HG03460 (cell line): ENCODE measurements around the gene PKD1L1.

ENCODE experiments used
- ATAC-seq: cut with Tn5 transposase; IDR thresholded peaks from one replicate; pipeline ENCODE4 v1.9.1; 2021; ENCODE audit not compliant: unreplicated experiment

PKD1L1 gene

DNA sequence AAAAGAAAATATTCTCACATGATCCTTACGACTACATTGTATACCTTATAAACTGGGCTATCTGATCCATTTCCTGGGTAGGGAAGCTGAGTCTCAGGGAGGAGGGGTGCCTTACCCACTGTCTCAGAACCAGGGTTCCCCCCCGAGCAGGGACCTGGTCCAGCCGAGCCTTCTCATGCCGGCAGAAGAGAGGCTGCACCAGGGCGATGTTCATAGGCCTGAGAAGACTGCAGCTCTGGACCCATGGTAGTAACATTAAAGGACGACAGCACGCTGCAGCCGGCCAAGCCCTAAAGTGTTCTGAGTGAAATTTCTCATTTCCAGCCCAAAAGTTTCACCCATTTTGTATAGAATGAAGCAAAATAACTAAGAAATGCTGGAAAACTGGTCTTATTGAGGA lies 203.4 kb downstream of the PKD1L1 start:
- ATAC-seq, result no peak

DNA sequence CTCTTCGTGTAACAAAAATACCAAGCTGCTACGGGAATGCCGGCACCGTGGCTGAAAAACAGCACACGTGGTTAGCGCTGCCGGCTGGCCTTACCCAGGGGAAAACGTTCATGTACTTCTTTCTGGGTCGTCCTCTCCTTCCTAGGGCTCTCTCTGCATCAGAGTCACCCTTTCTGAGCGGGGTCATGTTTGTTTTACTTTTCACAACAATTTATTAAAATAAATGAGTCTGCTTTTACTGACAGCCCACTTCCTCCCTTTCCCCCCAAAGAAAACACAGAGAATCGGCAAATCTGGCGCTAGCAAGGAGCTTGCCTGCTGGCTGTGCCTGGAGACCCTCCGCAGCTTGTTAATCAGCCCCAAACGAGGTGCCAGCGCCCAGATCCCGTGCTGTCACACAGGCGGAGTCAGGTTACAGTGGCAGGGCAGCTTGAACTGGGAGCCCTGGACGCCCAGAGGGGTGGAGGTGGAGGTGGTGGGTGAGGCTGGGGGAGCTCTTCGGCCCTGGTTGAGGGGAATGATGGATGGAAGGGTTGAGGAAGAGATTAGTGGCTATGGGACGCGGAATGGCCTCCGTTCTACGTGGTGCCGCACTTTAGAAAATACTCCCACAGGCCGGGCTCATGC lies 204.2 kb downstream of the PKD1L1 start:
- no peak for ATAC-seq

DNA sequence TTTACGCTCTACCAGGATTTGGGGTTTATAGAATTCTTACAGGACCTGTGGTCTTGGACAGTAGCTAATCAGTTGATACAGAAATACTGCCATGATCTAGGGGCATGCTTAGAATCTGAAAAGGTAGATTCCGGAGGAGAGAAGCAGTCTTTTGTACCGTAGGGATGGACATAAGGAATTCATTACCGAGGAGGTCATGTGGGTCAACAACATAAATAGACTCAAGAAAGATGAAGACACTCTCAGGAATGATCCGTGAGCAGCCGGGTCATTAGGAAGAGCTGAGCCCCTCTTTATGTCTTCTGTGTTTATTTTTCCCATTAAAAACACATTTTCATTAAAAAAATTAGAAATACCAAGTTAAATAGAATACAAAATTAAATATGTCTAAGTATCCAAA lies 206.3 kb downstream of the PKD1L1 start:
- no peak for ATAC-seq

DNA sequence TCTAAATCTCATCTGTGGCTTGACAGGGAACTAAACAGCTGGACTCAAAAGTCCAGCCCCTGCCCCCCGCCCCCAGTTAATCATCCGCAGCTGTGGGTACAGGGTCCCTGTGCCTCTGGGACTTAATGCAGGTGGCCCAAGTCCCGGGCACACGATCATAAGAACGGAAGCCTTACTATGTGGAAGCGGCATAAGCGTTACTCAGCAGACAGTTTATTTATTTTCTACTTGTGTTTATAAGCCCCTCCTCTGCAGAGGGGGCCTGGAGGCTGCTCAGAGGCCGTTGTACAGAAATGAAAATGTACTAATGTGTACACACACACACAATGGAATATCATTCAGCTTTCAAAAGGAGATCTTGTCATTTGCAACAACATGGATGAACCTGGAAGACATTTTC lies 208.4 kb downstream of the PKD1L1 start:
- ATAC-seq, result no peak

DNA sequence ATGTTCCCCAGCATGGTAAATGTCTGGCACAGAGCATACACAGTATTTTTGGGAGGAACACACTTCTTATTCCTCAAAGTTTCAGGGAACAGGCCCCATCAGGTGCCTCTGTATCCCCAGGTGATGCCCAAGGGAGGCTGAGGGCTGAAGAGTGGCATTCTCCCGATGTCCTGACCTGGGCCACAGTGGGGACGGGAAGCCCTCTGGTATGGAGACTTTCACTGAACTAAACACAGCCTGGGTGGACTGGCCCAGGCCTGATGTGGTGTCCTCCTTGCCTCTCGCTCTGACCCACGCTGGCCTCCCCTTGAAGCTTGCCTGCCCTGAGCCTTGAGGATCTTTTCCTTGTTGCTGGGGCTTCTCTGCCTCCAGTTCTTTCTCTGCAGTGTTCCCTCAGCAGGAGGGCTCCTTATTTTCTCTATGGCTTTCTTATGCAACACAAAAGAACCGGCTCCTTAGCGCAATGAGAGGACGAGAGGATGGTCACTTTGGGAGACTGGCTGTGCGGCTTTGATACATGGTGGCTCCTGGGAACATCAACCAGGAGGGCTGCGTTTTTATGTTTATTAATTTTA lies 208.9 kb downstream of the PKD1L1 start:
- no peak for ATAC-seq

DNA sequence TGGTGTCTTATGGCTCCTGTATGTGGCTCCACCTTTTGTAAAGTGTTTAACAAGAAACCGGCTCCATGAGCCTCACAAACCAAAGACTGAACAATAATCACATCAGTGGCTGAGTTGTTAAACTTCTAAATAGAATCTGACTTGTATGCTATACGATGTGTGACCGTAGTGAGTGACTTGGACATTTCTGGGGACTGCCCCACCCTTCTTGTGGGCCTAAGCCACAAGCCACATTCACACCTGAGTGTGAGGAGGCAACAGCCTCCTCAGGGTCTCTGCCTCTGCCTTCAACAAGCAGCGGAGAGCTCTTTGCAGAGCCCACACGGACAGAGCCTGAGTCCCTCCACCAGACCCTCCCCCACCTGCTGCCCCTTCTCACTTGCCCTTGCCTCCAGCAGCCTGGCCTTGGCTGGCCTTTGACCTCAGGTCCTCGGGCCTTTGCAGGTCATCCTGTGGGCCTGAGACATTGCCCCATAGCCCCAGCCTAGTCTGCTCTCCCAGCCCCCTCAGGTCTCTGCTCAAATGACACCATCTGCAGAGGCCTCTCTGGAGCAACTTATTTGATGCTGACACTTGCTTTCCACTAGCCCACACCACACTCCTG lies 209.6 kb downstream of the PKD1L1 start:
- ATAC-seq, result no peak

DNA sequence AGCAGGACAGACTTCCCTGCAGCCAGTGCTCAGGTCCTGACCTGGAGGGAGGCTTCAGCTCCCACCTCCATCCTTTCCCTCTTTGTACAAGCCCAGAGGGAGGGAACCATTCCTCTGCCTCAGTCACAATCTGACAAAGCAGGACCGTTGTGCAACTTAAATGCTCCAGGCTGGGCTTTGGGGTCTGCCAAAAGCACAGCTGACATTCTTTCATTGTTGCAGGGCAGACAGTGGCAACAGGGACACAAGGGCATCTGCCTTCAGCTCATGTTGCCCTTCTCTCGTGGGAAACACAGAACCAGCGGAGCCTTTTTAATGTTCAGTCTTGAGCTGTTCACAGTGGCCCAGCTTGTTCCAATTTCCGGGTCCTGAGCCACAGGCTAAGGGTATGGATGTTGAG lies 210.7 kb downstream of the PKD1L1 start:
- ATAC-seq, result no peak

DNA sequence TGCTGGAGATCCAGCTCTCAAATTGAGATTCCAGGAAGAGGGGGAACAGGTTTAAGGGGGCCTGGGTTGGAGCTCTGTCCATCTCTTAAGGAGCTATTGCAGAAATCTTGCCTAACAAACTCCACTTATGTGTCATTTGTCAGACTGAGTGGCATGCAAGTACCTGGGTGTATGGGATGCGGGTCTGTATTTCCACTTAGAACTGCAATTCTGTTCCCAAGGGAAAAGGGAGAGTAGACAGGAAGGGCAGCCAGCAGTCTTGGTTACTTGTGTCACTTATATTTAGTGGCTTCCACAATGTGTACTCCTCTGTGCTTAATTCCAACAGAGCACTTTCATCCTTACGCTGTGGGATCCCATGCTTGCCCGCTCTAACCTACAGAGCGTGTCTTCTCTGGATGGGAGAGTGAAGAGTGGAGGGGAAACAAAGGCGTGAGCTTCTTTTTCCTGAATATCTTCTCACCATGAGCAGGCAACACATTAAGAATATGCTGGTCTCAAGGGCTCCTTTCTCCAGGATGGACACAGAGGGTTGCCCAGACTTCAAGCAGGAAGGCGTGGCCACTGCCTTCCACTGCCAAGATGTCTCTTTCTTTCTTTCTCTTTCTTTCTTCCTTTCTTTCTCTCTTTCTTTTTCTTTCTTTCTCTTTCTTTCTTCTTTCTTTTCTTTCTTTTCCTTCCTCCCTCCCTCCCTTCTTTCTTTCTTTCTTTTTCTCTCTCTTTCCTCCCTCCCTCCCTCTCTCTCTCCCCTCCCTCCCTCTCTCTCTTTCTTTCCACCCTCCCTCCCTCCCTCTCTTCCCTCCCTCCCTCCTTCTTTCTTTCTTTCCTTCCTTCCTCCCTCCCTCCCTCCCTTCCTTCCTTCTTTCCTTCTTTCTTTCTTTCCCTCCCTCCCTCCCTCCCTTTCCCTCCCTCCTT lies 212.6 kb downstream of the PKD1L1 start:
- ATAC-seq, result no peak

DNA sequence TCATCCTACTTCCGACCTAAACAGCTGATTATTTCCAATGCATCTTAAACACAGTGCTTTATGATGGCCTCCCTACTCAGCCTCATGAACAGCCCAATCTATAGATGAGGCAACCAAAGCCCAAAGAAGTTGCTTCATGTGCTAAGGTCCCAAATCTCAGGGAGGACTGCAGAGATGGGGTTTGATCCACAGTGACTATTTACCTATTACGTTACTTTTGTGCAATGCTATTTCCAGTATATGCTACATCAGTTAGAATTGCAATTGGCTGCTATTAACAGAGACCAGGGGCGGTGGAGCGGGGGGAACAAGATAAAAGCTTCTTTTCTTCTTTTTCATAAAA lies 213.3 kb downstream of the PKD1L1 start:
- no peak for ATAC-seq

DNA sequence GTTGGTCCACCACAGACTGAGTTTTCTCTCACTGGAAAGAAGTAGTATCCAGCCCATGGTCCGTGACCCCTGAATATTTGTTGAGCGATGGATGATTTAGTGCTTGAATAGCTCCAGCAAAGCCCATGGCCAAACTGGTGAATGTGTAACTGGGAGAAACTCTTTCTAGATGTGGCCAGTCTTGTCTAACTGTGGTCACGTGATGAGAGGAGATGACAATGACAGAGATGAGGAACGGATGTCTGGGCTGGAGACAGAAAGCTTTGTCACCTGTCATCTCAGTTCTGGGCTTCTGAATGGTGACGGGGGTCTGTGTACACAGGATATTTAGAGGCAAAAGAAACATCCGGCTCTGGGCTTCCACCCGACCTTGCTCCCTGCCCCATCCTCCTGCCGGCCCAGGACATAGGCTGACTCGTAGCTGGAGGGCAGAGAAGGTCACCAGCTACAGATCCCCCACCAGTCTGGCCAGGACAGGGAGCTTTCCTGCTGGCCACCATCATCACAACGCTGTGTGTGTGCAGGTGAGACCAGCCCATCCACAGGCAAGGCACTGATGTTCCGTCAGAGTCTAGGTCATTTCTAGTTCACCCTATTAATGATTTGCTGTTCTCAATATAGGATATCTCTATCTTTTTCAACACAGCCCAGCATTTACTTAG lies 213.8 kb downstream of the PKD1L1 start:
- no peak for ATAC-seq

DNA sequence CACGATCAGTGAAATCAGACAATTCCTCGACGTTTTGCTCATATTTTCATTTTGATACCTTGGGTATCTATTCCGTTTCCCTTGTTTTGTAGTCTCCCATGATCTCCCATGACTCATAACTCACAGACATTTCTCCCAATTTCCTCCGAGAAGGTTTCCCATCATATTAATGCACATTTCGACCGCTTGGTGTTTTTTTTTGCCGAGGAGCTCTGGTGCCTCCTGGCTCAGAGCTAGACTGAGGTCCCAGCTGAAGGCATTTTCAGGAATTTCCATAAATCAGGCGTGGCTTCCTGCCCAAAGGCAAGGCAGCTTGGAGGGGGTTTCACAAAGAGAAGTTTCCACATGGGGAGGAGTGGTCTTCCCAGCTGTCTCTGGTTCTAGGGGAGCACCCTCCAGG lies 218.1 kb downstream of the PKD1L1 start:
- ATAC-seq, result no peak

DNA sequence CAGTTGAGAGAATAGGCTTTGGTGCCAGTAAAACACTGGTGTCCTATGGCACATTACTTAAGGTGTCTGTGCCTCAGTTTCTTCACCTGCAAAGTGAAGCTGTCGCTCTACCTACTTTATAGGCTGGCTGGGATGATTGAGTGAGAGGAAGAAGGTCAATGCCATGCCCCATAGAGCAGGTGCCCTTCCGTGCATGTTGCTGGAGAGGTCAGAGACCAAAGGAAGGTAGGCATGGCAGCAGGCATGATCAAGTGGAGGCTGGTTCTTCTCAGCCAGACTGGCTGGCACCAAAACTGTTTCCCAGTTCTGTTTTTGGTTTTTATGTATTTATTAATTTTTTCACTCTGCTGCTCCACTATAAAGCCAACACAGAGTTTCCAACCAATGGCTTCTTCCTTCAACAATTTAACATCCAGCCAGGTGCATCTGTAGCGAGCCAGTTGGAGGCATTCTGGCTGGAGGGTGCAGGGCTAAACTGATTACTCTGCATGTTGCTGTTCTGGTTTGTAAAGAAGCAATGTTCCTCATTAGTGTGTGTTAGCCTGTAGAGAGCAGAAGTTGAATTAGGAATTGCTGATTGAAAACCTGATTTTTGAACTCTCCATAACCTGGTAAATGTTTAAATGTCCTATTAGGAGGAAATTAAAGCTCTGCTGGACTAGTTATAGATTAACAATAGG lies 222.1 kb downstream of the PKD1L1 start:
- no peak for ATAC-seq

DNA sequence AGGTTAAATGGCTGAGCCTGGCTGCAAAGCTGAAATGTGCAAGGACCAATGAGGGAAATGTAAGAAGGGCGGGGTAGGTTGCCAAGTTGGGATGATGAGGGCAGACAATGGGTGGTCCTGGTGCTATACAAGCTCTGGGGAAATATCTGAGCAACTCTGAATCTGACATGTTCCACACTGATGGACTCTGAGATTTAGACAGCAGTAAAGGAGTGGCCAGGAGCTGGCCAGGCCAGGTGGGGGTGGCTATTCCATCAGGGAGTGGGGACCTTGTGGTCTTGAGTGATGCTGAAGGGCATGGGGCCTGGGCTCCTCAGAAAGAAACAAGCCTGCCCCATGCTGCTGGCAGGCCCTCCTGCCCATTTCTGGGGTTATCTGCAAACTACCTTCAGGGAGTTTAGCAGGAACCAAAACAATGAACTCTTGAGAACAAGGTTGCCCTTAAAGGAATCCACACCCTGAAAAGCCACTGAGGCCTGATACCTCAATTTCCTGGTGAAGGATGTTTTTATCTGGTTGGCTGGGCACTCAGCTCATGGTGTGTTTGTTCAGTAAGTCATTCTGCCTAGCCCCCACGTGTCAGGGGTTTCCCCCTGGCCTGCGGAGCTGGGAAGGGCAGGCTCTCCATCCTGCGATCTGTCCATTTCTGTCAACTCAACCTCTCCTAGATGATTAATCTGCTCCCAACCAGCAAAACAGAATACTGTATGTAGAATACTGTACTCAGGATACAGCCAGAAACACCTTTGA lies 223.1 kb downstream of the PKD1L1 start:
- no peak for ATAC-seq
